ENCODE measurements around the gene SND1.

DNA sequence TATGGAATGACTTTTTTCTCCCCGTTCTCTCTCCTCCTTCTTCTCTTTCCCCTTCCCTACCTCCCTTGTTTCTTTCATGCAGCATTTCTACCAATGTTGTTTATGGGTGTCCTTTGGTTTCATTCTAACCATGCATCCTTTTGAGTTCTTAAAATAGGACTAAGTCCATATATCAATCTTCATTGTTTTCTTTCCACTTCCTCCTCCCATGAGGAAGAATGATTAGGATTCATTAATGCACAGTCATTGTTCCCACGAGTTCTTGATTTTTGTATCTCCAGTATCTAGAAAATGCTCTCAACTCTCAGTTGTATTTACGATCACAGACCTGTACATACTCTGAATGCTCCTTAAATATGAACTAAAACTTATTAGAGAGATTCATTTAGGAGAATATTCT lies 226.0 kb downstream of the SND1 start:
- TF ChIP-seq ZFP3 (CRISPR knock-in tag; IDR thresholded peaks at IDR 0.05): no peak
- no peak for TF ChIP-seq ARNTL (CRISPR knock-in tag; IDR thresholded peaks at IDR 0.05; ENCODE audit: borderline replicate concordance, low read depth)
- TF ChIP-seq ZNF8 (CRISPR knock-in tag; IDR thresholded peaks at IDR 0.05): no peak
- TF ChIP-seq, protein P1, sequence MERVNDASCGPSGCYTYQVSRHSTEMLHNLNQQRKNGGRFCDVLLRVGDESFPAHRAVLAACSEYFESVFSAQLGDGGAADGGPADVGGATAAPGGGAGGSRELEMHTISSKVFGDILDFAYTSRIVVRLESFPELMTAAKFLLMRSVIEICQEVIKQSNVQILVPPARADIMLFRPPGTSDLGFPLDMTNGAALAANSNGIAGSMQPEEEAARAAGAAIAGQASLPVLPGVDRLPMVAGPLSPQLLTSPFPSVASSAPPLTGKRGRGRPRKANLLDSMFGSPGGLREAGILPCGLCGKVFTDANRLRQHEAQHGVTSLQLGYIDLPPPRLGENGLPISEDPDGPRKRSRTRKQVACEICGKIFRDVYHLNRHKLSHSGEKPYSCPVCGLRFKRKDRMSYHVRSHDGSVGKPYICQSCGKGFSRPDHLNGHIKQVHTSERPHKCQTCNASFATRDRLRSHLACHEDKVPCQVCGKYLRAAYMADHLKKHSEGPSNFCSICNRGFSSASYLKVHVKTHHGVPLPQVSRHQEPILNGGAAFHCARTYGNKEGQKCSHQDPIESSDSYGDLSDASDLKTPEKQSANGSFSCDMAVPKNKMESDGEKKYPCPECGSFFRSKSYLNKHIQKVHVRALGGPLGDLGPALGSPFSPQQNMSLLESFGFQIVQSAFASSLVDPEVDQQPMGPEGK (CRISPR knock-in tag; IDR thresholded peaks at IDR 0.05; ENCODE audit: borderline replicate concordance): no peak
- no peak for TF ChIP-seq RARB (CRISPR knock-in tag; IDR thresholded peaks at IDR 0.05)
- no peak for TF ChIP-seq TOX (CRISPR knock-in tag; IDR thresholded peaks at IDR 0.05; ENCODE audit: borderline replicate concordance)
- no peak for TF ChIP-seq ISL1 (CRISPR knock-in tag; IDR thresholded peaks at IDR 0.05)
- TF ChIP-seq, protein P2, sequence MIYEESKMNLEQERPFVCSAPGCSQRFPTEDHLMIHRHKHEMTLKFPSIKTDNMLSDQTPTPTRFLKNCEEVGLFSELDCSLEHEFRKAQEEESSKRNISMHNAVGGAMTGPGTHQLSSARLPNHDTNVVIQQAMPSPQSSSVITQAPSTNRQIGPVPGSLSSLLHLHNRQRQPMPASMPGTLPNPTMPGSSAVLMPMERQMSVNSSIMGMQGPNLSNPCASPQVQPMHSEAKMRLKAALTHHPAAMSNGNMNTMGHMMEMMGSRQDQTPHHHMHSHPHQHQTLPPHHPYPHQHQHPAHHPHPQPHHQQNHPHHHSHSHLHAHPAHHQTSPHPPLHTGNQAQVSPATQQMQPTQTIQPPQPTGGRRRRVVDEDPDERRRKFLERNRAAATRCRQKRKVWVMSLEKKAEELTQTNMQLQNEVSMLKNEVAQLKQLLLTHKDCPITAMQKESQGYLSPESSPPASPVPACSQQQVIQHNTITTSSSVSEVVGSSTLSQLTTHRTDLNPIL (CRISPR knock-in tag; IDR thresholded peaks at IDR 0.05; ENCODE audit: low read depth): no peak
- no peak for TF ChIP-seq ZFP30 (CRISPR knock-in tag; IDR thresholded peaks at IDR 0.05)
- TF ChIP-seq OSR1 (CRISPR knock-in tag; IDR thresholded peaks at IDR 0.05): no peak
- no peak for TF ChIP-seq ZC3H10 (CRISPR knock-in tag; IDR thresholded peaks at IDR 0.05)
- TF ChIP-seq SNAI2 (CRISPR knock-in tag; IDR thresholded peaks at IDR 0.05): no peak
